Measurements from ENCODE around the gene LACTBL1.

The LACTBL1 gene

GRCh38 chr1:22914633-22915217 is 57.9 kb downstream of the LACTBL1 start:
- peak overlapping the region; percentile 81 for H3K4me2 ChIP-seq
- H3K9ac ChIP-seq: no peak overlapping the region
- no peak overlapping the region for H3K4me3 ChIP-seq
- TF ChIP-seq Cebpa-rat (IDR thresholded peaks at IDR 0.05): no peak
- peak overlapping the region; percentile 15; the same call in 1 of the 2 replicates for H3K27ac ChIP-seq
- no peaks in the 10 kb centered on the region for H3K9me3 ChIP-seq
- no peaks in the 10 kb centered on the region for H3K27me3 ChIP-seq
- H3K4me1 ChIP-seq: peaks cover 58% of the 10 kb centered on the region
- H4K20me1 ChIP-seq: no peaks in the 10 kb centered on the region
- H3K36me3 ChIP-seq: no peaks in the 10 kb centered on the region

GRCh38 chr1:22914156-22914555 is 58.5 kb downstream of the LACTBL1 start:
- no peak overlapping the region for H3K27ac ChIP-seq
- peaks cover 60% of the 10 kb centered on the region for H3K4me1 ChIP-seq
- no peaks in the 10 kb centered on the region for H3K9me3 ChIP-seq
- no peak for TF ChIP-seq Cebpa-rat (IDR thresholded peaks at IDR 0.05)
- H3K9ac ChIP-seq: 0 out of 2 replicates have a peak overlapping the region, but pooled peaks have one; percentile 1
- H3K36me3 ChIP-seq: no peaks in the 10 kb centered on the region
- no peaks in the 10 kb centered on the region for H4K20me1 ChIP-seq
- peak overlapping the region; percentile 81 for H3K4me2 ChIP-seq
- no peak overlapping the region for H3K4me3 ChIP-seq
- H3K27me3 ChIP-seq: no peaks in the 10 kb centered on the region

GRCh38 chr1:22913421-22914141 is 59.1 kb downstream of the LACTBL1 start:
- H3K36me3 ChIP-seq: no peaks in the 10 kb centered on the region

GRCh38 chr1:22912311-22912710 is 60.4 kb downstream of the LACTBL1 start:
- H3K4me2 ChIP-seq: 0 out of 2 replicates have a peak overlapping the region, but pooled peaks have one; percentile 81
- no peak for TF ChIP-seq Cebpa-rat (IDR thresholded peaks at IDR 0.05)
- H3K27ac ChIP-seq: no peak overlapping the region
- no peaks in the 10 kb centered on the region for H3K27me3 ChIP-seq
- peaks cover 71% of the 10 kb centered on the region for H3K4me1 ChIP-seq
- no peak overlapping the region for H3K4me3 ChIP-seq
- no peaks in the 10 kb centered on the region for H4K20me1 ChIP-seq
- H3K9me3 ChIP-seq: no peaks in the 10 kb centered on the region
- H3K36me3 ChIP-seq: no peaks in the 10 kb centered on the region
- H3K9ac ChIP-seq: no peak overlapping the region

More at GRCh38 chr1:22913421-22914141, 59.1 kb downstream of the LACTBL1 start:
- Histone ChIP-seq H3K4me2 (peak overlapping the region; percentile 81), H3K27me3 (no peaks in the 10 kb centered on the region), H3K9ac (0 out of 2 replicates have a peak overlapping the region, but pooled peaks have one; percentile 1), H3K9me3 (no peaks in the 10 kb centered on the region), H3K4me3 (no peak overlapping the region), H4K20me1 (no peaks in the 10 kb centered on the region), H3K27ac (no peak overlapping the region), H3K4me1 (peaks cover 66% of the 10 kb centered on the region)
- TF ChIP-seq Cebpa-rat (IDR thresholded peaks at IDR 0.05): no peak

GRCh38 chr1:22910986-22911651 is 61.5 kb downstream of the LACTBL1 start:
- H3K9ac ChIP-seq: no peak overlapping the region
- no peak for TF ChIP-seq Cebpa-rat (IDR thresholded peaks at IDR 0.05)
- peaks cover 65% of the 10 kb centered on the region for H3K4me1 ChIP-seq

GRCh38 chr1:22910286-22910685 is 62.4 kb downstream of the LACTBL1 start:
- TF ChIP-seq Cebpa-rat (IDR thresholded peaks at IDR 0.05): no peak
- H3K9ac ChIP-seq: no peak overlapping the region
- H3K27me3 ChIP-seq: no peaks in the 10 kb centered on the region
- H4K20me1 ChIP-seq: no peaks in the 10 kb centered on the region
- peaks cover 57% of the 10 kb centered on the region for H3K4me1 ChIP-seq
- no peak overlapping the region for H3K27ac ChIP-seq
- no peaks in the 10 kb centered on the region for H3K9me3 ChIP-seq
- no peaks in the 10 kb centered on the region for H3K36me3 ChIP-seq
- H3K4me2 ChIP-seq: no peak overlapping the region
- no peak overlapping the region for H3K4me3 ChIP-seq

More at GRCh38 chr1:22910986-22911651, 61.5 kb downstream of the LACTBL1 start:
- H3K4me3 ChIP-seq: no peak overlapping the region
- no peaks in the 10 kb centered on the region for H3K9me3 ChIP-seq
- no peaks in the 10 kb centered on the region for H3K27me3 ChIP-seq
- no peak overlapping the region for H3K27ac ChIP-seq
- H3K4me2 ChIP-seq: no peak overlapping the region
- H4K20me1 ChIP-seq: no peaks in the 10 kb centered on the region
- no peaks in the 10 kb centered on the region for H3K36me3 ChIP-seq

GRCh38 chr1:22908880-22909426 is 63.7 kb downstream of the LACTBL1 start:
- Histone ChIP-seq H3K36me3 (no peaks in the 10 kb centered on the region), H3K9me3 (no peaks in the 10 kb centered on the region), H3K4me1 (peaks cover 44% of the 10 kb centered on the region), H3K9ac (no peak overlapping the region), H3K27me3 (no peaks in the 10 kb centered on the region), H3K4me3 (no peak overlapping the region), H4K20me1 (no peaks in the 10 kb centered on the region), H3K27ac (no peak overlapping the region), H3K4me2 (peak overlapping the region; percentile 73)
- TF ChIP-seq Cebpa-rat (IDR thresholded peaks at IDR 0.05): no peak

GRCh38 chr1:22907528-22907927 is 65.1 kb downstream of the LACTBL1 start:
- H3K9ac ChIP-seq: no peak overlapping the region; the same call in 1 of the 2 replicates

GRCh38 chr1:22906968-22907367 is 65.7 kb downstream of the LACTBL1 start:
- Histone ChIP-seq H3K36me3 (no peaks in the 10 kb centered on the region), H3K9me3 (no peaks in the 10 kb centered on the region), H4K20me1 (no peaks in the 10 kb centered on the region), H3K4me2 (peak overlapping the region; percentile 73), H3K4me1 (peaks cover 27% of the 10 kb centered on the region), H3K9ac (no peak overlapping the region), H3K27ac (no peak overlapping the region), H3K27me3 (peaks cover 12% of the 10 kb centered on the region), H3K4me3 (no peak overlapping the region)
- TF ChIP-seq Cebpa-rat (IDR thresholded peaks at IDR 0.05): no peak

More at GRCh38 chr1:22907528-22907927, 65.1 kb downstream of the LACTBL1 start:
- H4K20me1 ChIP-seq: no peaks in the 10 kb centered on the region
- no peaks in the 10 kb centered on the region for H3K36me3 ChIP-seq
- H3K27ac ChIP-seq: no peak overlapping the region
- TF ChIP-seq Cebpa-rat (IDR thresholded peaks at IDR 0.05): no peak
- H3K27me3 ChIP-seq: peaks cover 7% of the 10 kb centered on the region
- H3K4me2 ChIP-seq: peak overlapping the region; percentile 73
- H3K9me3 ChIP-seq: no peaks in the 10 kb centered on the region
- H3K4me3 ChIP-seq: no peak overlapping the region
- H3K4me1 ChIP-seq: peaks cover 29% of the 10 kb centered on the region

All from BLaER1 (cell line).